HL-60 (cell line): ENCODE measurements around the gene WDFY4.

Experiments used
- DNase-seq, 2 experiments: peaks; one replicate each; pipeline ENCODE4 v3.0.0-alpha.2; 2010 to 2020; ENCODE audit warnings: low read depth in 1 of 2, low spot score in 1 of 2
- H3K27ac ChIP-seq: fragments of 250-450 bp; sonication (Bioruptor Pico); replicated peaks from 2 replicates; pipeline ENCODE4 v1.5.1; 2020; ENCODE audit warnings: mild to moderate bottlenecking, moderate library complexity
- H3K27me3 ChIP-seq: fragments of 250-450 bp; sonication (Bioruptor Pico); 2 replicates; pipeline ENCODE4 v1.5.1; 2021; ENCODE audit warnings: mild to moderate bottlenecking, moderate library complexity; ENCODE audit not compliant: insufficient read depth, poor library complexity, severe bottlenecking
- H3K4me3 ChIP-seq: replicated peaks from 2 replicates; pipeline ENCODE4 v1.5.1; 2011; ENCODE audit warnings: mild to moderate bottlenecking, control low read depth, low read length; ENCODE audit not compliant: insufficient read depth
- CTCF ChIP-seq: IDR thresholded peaks from one replicate; pipeline ENCODE4 v1.5.1; 2011; ENCODE audit warnings: low read length, control low read depth, inconsistent platforms; ENCODE audit not compliant: insufficient read depth
- GABPA ChIP-seq: IDR thresholded peaks from 2 replicates; pipeline ENCODE4 v1.6.1; 2012; ENCODE audit warnings: low read depth
- POLR2AphosphoS5 ChIP-seq: IDR thresholded peaks from 2 replicates; pipeline ENCODE4 v1.6.1; 2012; ENCODE audit warnings: low read depth
- REST ChIP-seq: IDR thresholded peaks from 2 replicates; pipeline ENCODE4 v1.6.1; 2012; ENCODE audit warnings: low read depth; ENCODE audit not compliant: insufficient replicate concordance
- SPI1 ChIP-seq: IDR thresholded peaks from 2 replicates; pipeline ENCODE4 v1.6.1; 2012; ENCODE audit warnings: low read depth, mild to moderate bottlenecking, borderline replicate concordance

WDFY4 gene

GRCh38 chr10:48965460-48965859 lies 280.8 kb downstream of the WDFY4 start:
- no peak for TF ChIP-seq REST
- Histone ChIP-seq H3K27me3 (no peaks in the 10 kb centered on the region), H3K4me3 (no peak overlapping the region), H3K27ac (no peak overlapping the region)
- no peak for DNase-seq

GRCh38 chr10:48968036-48968435 lies 283.4 kb downstream of the WDFY4 start:
- no peak for DNase-seq
- H3K4me3 ChIP-seq = no peak overlapping the region
- TF ChIP-seq POLR2AphosphoS5 (no peak), REST (no peak), GABPA (no peak), SPI1 (no peak), CTCF (no peak)
- H3K27me3 ChIP-seq = no peaks in the 10 kb centered on the region
- no peak overlapping the region for H3K27ac ChIP-seq

GRCh38 chr10:48970046-48970445 lies 285.4 kb downstream of the WDFY4 start:
- DNase-seq = no peak
- Histone ChIP-seq H3K27ac (no peak overlapping the region), H3K4me3 (no peak overlapping the region), H3K27me3 (no peaks in the 10 kb centered on the region)
- TF ChIP-seq GABPA = no peak

DNA sequence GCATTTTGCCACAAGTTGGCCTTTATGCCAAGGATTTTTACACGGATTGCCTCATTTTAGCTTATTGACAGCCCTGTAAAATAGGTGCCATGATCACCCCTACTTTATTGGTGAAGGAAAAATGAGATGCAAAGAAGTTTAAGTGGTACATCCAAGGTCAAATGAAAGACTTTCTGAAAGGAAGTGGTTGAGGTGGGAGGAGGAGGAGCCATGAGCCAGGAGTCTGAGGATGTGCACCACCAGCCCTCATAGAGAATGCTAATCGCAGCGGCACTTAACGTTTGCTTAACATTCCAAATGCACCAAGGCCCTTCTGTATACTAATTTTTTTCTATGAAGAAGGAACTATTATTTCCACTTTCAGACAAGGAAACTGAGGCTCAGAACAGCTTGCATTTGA lies 286.0 kb downstream of the WDFY4 start:
- TF ChIP-seq REST (no peak), CTCF (no peak), POLR2AphosphoS5 (no peak), GABPA (no peak), SPI1 (no peak)
- no peak overlapping the region for H3K4me3 ChIP-seq
- H3K27ac ChIP-seq = no peak overlapping the region
- no peaks in the 10 kb centered on the region for H3K27me3 ChIP-seq
- no peak for DNase-seq
